Measurements from ENCODE around the gene GABPB2. TPM values are rescaled to one million over a fixed set of nuclear protein-coding genes. Genes with fewer than 3 reads are reported as not detected.
A peak's percentile ranks its signal among the peaks of the same experiment; 100 is the strongest.

Gene GABPB2
- total RNA-seq, 4 donors from 2014 or later = 16.2 to 20.6 (median 18.1) TPM

DNA sequence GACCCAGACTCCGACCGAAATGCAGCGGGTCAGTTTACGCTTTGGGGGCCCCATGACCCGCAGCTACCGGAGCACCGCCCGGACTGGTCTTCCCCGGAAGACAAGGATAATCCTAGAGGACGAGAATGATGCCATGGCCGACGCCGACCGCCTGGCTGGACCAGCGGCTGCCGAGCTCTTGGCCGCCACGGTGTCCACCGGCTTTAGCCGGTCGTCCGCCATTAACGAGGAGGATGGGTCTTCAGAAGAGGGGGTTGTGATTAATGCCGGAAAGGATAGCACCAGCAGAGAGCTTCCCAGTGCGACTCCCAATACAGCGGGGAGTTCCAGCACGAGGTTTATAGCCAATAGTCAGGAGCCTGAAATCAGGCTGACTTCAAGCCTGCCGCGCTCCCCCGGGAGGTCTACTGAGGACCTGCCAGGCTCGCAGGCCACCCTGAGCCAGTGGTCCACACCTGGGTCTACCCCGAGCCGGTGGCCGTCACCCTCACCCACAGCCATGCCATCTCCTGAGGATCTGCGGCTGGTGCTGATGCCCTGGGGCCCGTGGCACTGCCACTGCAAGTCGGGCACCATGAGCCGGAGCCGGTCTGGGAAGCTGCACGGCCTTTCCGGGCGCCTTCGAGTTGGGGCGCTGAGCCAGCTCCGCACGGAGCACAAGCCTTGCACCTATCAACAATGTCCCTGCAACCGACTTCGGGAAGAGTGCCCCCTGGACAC is 22.5 kb upstream of the GABPB2 start:
- 0% methylated on average over 15 of the region's 48 CpGs for WGBS
- Histone ChIP-seq H3K27me3 (no peaks in the 10 kb centered on the region), H3K4me3 (peak overlapping the region; percentile 83), H3K4me1 (peaks cover 25% of the 10 kb centered on the region), H3K27ac (peak overlapping the region; percentile 90), H3K36me3 (peaks cover 22% of the 10 kb centered on the region), H3K9me3 (no peaks in the 10 kb centered on the region)
- DNase-seq (ENCODE audit: low spot score in 2 of 2) = peak; percentile 84 to 88
- TF ChIP-seq POLR2A (IDR thresholded peaks at IDR 0.05) = no peak
- TF ChIP-seq EP300 (IDR thresholded peaks at IDR 0.05) = no peak
- TF ChIP-seq POLR2AphosphoS5 (IDR thresholded peaks at IDR 0.05) = peak in 2 of 3 donors; percentile 8 to 46
- TF ChIP-seq, protein P1, sequence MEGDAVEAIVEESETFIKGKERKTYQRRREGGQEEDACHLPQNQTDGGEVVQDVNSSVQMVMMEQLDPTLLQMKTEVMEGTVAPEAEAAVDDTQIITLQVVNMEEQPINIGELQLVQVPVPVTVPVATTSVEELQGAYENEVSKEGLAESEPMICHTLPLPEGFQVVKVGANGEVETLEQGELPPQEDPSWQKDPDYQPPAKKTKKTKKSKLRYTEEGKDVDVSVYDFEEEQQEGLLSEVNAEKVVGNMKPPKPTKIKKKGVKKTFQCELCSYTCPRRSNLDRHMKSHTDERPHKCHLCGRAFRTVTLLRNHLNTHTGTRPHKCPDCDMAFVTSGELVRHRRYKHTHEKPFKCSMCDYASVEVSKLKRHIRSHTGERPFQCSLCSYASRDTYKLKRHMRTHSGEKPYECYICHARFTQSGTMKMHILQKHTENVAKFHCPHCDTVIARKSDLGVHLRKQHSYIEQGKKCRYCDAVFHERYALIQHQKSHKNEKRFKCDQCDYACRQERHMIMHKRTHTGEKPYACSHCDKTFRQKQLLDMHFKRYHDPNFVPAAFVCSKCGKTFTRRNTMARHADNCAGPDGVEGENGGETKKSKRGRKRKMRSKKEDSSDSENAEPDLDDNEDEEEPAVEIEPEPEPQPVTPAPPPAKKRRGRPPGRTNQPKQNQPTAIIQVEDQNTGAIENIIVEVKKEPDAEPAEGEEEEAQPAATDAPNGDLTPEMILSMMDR (IDR thresholded peaks at IDR 0.05) = no peak

DNA sequence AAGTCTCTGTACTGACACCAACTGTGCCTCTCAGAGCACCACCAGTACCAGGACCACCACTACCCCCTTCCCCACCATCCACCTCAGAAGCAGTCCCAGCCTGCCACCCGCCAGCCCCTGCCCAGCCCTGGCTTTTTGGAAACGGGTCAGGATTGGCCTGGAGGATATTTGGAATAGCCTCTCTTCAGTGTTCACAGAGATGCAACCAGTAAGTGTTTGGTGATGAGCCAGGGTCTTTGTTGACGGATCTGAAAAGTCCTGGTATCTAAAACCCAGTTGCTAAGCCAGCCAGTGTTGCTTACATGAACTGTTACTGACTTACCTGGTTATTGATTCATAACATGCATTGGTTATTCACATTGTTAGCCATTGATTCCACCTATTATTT is 21.9 kb upstream of the GABPB2 start:
- Histone ChIP-seq H3K27me3 (no peaks in the 10 kb centered on the region), H3K27ac (peak overlapping the region; percentile 90), H3K4me3 (peak overlapping the region; percentile 83), H3K4me1 (peaks cover 25% of the 10 kb centered on the region), H3K9me3 (no peaks in the 10 kb centered on the region), H3K36me3 (peaks cover 23% of the 10 kb centered on the region)
- DNase-seq (ENCODE audit: low spot score in 2 of 2) = no peak
- 4% methylated on average over 2 of the region's 3 CpGs for WGBS
- TF ChIP-seq POLR2A (IDR thresholded peaks at IDR 0.05) (no peak), POLR2AphosphoS5 (IDR thresholded peaks at IDR 0.05) (no peak), EP300 (IDR thresholded peaks at IDR 0.05) (no peak)
- TF ChIP-seq, protein P1 (IDR thresholded peaks at IDR 0.05) = peak in 1 of 2 donors; percentile 39

DNA sequence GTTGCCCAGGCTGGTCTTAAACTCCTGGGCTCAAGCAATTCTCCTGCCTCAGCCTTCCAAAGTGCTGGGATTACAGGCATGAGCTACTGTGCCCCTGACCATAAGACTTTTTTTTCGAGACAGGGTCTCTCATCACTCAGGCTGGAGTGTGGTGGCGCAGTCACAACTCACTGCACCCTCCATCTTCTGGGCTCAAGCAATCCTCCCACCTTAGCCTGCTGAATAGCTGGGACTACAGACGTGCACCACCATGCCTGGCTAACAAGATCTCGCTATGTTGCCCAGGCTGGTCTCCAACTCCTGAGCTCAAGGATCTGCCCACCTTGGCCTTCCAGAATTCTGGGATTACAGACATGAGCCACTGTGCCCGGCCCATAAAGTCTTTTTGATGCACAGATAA is 21.1 kb upstream of the GABPB2 start:
- Histone ChIP-seq H3K27me3 (no peaks in the 10 kb centered on the region), H3K4me1 (peaks cover 25% of the 10 kb centered on the region), H3K9me3 (no peaks in the 10 kb centered on the region), H3K36me3 (peaks cover 32% of the 10 kb centered on the region), H3K4me3 (no peak overlapping the region), H3K27ac (peak overlapping the region; percentile 28)
- 83% methylated on average over 3 of the region's 5 CpGs for WGBS
- no peak for DNase-seq (ENCODE audit: low spot score in 2 of 2)
- no peak for TF ChIP-seq POLR2AphosphoS5 (IDR thresholded peaks at IDR 0.05)
- TF ChIP-seq, protein P1 (IDR thresholded peaks at IDR 0.05) = no peak
- no peak for TF ChIP-seq POLR2A (IDR thresholded peaks at IDR 0.05)
- TF ChIP-seq EP300 (IDR thresholded peaks at IDR 0.05) = no peak

DNA sequence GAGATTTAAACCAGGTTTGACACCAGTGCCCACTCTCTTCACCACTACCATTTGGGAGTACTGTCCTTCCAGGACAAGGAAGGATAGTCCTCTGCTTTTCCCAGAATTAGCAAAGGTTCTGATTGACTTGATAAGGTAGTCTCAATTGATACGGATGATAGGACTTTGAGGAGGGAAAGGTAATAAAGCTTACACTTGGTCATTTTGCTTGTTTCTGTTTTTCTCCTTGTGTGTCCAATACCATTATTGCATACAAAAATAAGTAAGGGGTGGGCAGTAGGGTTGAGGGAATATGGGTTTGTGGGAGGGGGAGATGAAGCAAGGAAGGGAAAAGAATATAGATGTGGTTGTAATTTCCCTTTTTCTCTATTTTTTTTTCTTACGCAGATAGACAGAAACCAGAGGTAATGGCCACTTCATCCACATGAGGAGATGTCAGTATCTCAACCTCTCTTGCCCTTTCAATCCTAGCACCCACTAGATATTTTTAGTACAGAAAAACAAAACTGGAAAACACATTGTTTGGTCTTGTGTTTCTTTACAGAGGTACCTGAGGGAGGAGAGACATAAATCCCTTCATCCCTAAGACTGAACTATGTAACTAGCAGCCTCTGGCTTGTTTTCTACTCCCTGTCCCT is 20.4 kb upstream of the GABPB2 start:
- TF ChIP-seq, protein P1 (IDR thresholded peaks at IDR 0.05) = no peak
- peak in 1 of 3 donors; percentile 28 for TF ChIP-seq POLR2AphosphoS5 (IDR thresholded peaks at IDR 0.05)
- TF ChIP-seq EP300 (IDR thresholded peaks at IDR 0.05) = no peak
- Histone ChIP-seq H3K27me3 (no peaks in the 10 kb centered on the region), H3K27ac (no peak overlapping the region), H3K4me3 (no peak overlapping the region), H3K36me3 (peaks cover 39% of the 10 kb centered on the region), H3K4me1 (peaks cover 25% of the 10 kb centered on the region), H3K9me3 (no peaks in the 10 kb centered on the region)
- WGBS = 74% methylated on average over 2 of the region's 2 CpGs
- DNase-seq (ENCODE audit: low spot score in 2 of 2) = no peak

DNA sequence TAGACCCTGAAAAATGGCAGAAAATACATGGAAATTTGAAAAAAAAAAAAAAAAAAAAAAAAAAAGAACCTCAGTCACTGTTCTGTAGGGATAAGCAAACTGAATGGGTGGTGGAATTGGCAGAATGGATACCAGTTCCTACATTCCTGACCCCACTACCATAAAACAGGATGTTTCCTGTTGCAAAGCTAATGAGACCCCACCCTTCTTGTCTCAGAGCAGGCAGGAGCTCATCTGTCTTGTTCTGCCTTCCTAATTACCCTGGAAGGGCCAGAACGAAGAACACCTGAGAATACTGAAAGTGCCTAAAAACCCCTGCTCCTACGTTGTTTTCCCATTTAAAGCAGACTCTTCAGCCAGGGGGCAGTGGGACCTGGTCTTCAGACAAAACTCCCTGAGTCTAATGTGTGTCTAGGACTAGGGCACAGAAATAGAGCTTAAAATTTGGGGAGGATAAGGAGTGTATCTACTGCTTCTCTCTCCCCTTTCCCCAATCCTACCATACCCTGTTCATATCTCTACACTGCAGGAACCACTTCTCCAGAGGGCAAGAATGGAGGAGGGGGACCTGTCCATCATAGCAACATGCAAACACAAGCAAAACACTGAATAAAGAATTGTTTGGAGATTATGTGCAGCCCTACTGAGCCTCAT is 19.1 kb upstream of the GABPB2 start:
- no peak for DNase-seq (ENCODE audit: low spot score in 2 of 2)
- WGBS = 54% methylated on average over 2 of the region's 2 CpGs
- no peak overlapping the region for H3K4me3 ChIP-seq
- no peak overlapping the region for H3K27ac ChIP-seq
- TF ChIP-seq POLR2AphosphoS5 (IDR thresholded peaks at IDR 0.05) (no peak), EP300 (IDR thresholded peaks at IDR 0.05) (no peak), POLR2A (IDR thresholded peaks at IDR 0.05) (no peak)
- TF ChIP-seq, protein P1 (IDR thresholded peaks at IDR 0.05) = no peak
- no peaks in the 10 kb centered on the region for H3K9me3 ChIP-seq
- H3K27me3 ChIP-seq = no peaks in the 10 kb centered on the region
- peaks cover 38% of the 10 kb centered on the region for H3K4me1 ChIP-seq
- peaks cover 48% of the 10 kb centered on the region for H3K36me3 ChIP-seq
